GM19099 (cell line): ENCODE results near the gene GLOD4.

Experiments
- POLR2A ChIP-seq: IDR thresholded peaks from 3 replicates; pipeline ENCODE4 v1.6.1; 2011; ENCODE audit warnings: low read depth; ENCODE audit not compliant: insufficient read length; ENCODE audit errors: extremely low read depth

GLOD4 gene

GRCh38 chr17:732067-732901, 49.8 kb downstream of the GLOD4 start, which contains the start of gene TLCD3A:
TSS of gene TLCD3A (plus strand) at chr17:732596. CDS start at chr17:732648, 52 bp downstream.
- TF ChIP-seq POLR2A: peak; percentile 50

- TF ChIP-seq POLR2A: no peak
These were observed 50.4 kb downstream of the GLOD4 start for GRCh38 chr17:731644-732066.

- no peak for TF ChIP-seq POLR2A
These were observed 53.2 kb downstream of the GLOD4 start for GRCh38 chr17:728911-729310.

GRCh38 chr17:726271-726919, 55.7 kb downstream of the GLOD4 start:
- no peak for TF ChIP-seq POLR2A

- TF ChIP-seq POLR2A: no peak
These were observed 56.3 kb downstream of the GLOD4 start for GRCh38 chr17:725746-726145.

GRCh38 chr17:725084-725483, 57.0 kb downstream of the GLOD4 start:
- no peak for TF ChIP-seq POLR2A

- TF ChIP-seq POLR2A: no peak
These were observed 60.5 kb downstream of the GLOD4 start for GRCh38 chr17:721540-721937.

- TF ChIP-seq POLR2A: no peak
These were observed 61.2 kb downstream of the GLOD4 start for GRCh38 chr17:720706-721539.

GRCh38 chr17:718075-718474, 64.0 kb downstream of the GLOD4 start:
- no peak for TF ChIP-seq POLR2A
